Gastrocnemius medialis (tissue), 4 donors: Measurements from ENCODE around the gene TF. TPM values are rescaled to one million over a fixed set of nuclear protein-coding genes. Genes with fewer than 3 reads are reported as not detected.

Experiments
- ATAC-seq, 2 donors: fragments of 150-250 bp; one replicate each; pipeline ENCODE4 v1.9.1; 2016
- DNase-seq, 2 donors: peaks; one replicate each; pipeline ENCODE4 v3.0.0-alpha.2; 2019
- H3K27ac ChIP-seq, 4 donors: fragments of 200-600 bp; sonication (generic); 1 replicate in 1 of 4; 2 replicates in 3 of 4; pipeline ENCODE4 v1.5.1; 2016 to 2018; ENCODE audit warnings: mild to moderate bottlenecking in 2 of 4, moderate library complexity in 1 of 4
- H3K27me3 ChIP-seq, 3 donors: fragments of 200-600 bp; sonication (generic) in 2 of 3; 1 replicate in 1 of 3; 2 replicates in 2 of 3; pipeline versions ENCODE4 v1.5.1 to v1.6.0; 2016 to 2019; ENCODE audit warnings: mild to moderate bottlenecking in 1 of 3, moderate library complexity in 1 of 3
- H3K36me3 ChIP-seq, 2 donors: fragments of 200-600 bp; sonication (generic) in 1 of 2; one replicate each; pipeline ENCODE4 v1.5.1; 2017 to 2018
- H3K4me1 ChIP-seq, 2 donors: fragments of 200-600 bp; sonication (generic) in 1 of 2; one replicate each; pipeline ENCODE4 v1.5.1; 2016 to 2017; ENCODE audit warnings: mild to moderate bottlenecking in 2 of 2
- H3K4me3 ChIP-seq, 4 donors: fragments of 200-600 bp; sonication (generic) in 3 of 4; 1 replicate in 1 of 4; 2 replicates in 3 of 4; pipeline ENCODE4 v1.5.1; 2016 to 2019; ENCODE audit warnings: mild to moderate bottlenecking in 2 of 4
- H3K9me3 ChIP-seq, 3 donors: fragments of 200-600 bp; sonication (generic) in 2 of 3; 1 replicate in 1 of 3; 2 replicates in 2 of 3; pipeline ENCODE4 v1.5.1; 2016 to 2019
- POLR2A ChIP-seq, 2 donors: fragments of 450-650 bp; IDR thresholded peaks; one replicate each; pipeline ENCODE4 v1.6.1; 2017; ENCODE audit warnings: antibody characterized with exemption in 2 of 2, mild to moderate bottlenecking in 2 of 2, moderate library complexity in 2 of 2
- in situ Hi-C, 4 donors: fragments of 200-750 bp; cut with MboI; loops; one replicate each; pipeline versions ENCODE4 v1.15.0 to v1.8.0; 2017; ENCODE audit warnings: low sequenced_read_pairs in 4 of 4
- intact Hi-C: fragments of 100-400 bp; cut with DNase I; formaldehyde crosslinking; loops from one replicate; pipeline ENCODE4 v1.15.1; 2023; ENCODE audit warnings: low total_unique reads
- total RNA-seq, 4 donors: library from RNA; depleted of rRNA; stranded (reverse); fragments of >200 nt; gene quantifications; one replicate each; pipeline versions ENCODE4 v1.1.0 to v1.2.3, GENCODE V29; 2016
- TF ChIP-seq, protein P1 (sequence below), 5 experiments: fragments of 450-650 bp in 3 of 5; fragments of 200-600 bp in 2 of 5; sonication (generic) in 2 of 5; IDR thresholded peaks in 4 of 5; conservative IDR thresholded peaks in 1 of 5; 1 replicate in 4 of 5; 2 replicates in 1 of 5; pipeline ENCODE4 v1.5.1; 2016 to 2019; ENCODE audit warnings: antibody characterized with exemption in 5 of 5, mild to moderate bottlenecking in 3 of 5, moderate library complexity in 3 of 5

TF gene
- total RNA-seq, 4 donors from 2014 or later, result 2.8 to 11.5 (median 4.3) TPM; not detected in 1

DNA sequence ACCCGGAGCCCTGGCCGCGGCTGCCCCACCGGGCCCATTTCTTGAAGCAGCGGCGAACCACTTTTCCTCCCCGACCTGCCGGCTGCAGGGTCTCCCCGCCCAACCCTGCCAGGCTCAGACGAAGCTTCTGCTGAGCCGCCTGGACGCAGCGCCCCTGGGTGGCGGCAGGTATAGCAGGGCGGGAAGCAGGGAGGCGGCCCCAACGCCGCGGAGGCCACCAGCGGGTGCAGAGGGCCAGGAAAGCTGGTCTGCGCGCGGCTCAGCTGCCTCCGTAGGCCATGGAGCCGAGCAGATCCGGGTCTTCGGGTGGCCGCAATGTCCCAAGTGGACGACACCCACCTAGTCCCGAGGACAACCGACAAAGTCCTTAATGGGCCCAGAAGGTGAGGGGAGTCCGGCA, 37.6 kb downstream of the TF start:
- no peak for DNase-seq
- in situ Hi-C loops (no loop called here), intact Hi-C loops (no loop called here)
- Histone ChIP-seq H3K27me3 (no peaks in the 10 kb centered on the region), H3K4me3 (no peak overlapping the region), H3K9me3 (no peaks in the 10 kb centered on the region), H3K27ac (no peak overlapping the region), H3K4me1 (no peaks in the 10 kb centered on the region), H3K36me3 (no peaks in the 10 kb centered on the region)
- ATAC-seq, result no peak
- TF ChIP-seq POLR2A (IDR thresholded peaks at IDR 0.05), result no peak
- TF ChIP-seq, protein P1, sequence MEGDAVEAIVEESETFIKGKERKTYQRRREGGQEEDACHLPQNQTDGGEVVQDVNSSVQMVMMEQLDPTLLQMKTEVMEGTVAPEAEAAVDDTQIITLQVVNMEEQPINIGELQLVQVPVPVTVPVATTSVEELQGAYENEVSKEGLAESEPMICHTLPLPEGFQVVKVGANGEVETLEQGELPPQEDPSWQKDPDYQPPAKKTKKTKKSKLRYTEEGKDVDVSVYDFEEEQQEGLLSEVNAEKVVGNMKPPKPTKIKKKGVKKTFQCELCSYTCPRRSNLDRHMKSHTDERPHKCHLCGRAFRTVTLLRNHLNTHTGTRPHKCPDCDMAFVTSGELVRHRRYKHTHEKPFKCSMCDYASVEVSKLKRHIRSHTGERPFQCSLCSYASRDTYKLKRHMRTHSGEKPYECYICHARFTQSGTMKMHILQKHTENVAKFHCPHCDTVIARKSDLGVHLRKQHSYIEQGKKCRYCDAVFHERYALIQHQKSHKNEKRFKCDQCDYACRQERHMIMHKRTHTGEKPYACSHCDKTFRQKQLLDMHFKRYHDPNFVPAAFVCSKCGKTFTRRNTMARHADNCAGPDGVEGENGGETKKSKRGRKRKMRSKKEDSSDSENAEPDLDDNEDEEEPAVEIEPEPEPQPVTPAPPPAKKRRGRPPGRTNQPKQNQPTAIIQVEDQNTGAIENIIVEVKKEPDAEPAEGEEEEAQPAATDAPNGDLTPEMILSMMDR (IDR thresholded peaks at IDR 0.05 in 4 of 5, conservative IDR thresholded peaks at IDR 0.05 in 1 of 5), result no peak

DNA sequence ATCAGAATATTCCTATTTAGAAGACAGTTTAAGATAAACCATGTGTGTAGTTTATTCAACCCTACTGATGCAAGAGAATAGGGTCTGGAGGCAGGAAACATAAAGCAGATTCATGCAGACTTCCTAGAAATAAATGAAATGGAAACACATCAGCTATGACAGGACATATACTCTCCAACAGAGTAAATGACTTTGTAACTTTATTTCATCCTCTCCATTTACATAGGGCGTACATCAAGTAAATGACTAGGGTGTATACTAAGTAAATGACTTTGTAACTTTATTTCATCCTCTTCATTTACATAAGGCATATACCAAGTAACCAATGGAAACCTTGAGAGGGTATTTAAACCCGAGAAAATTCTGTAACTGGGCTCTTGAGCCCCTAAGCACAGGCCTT, 41.8 kb downstream of the TF start:
- Histone ChIP-seq H3K4me3 (no peak overlapping the region), H3K36me3 (no peaks in the 10 kb centered on the region), H3K9me3 (no peaks in the 10 kb centered on the region), H3K27ac (no peak overlapping the region), H3K4me1 (no peaks in the 10 kb centered on the region), H3K27me3 (no peaks in the 10 kb centered on the region)
- intact Hi-C loops (no loop called here), in situ Hi-C loops (no loop called here)
- ATAC-seq (no peak), DNase-seq (no peak)
- TF ChIP-seq, protein P1 (IDR thresholded peaks at IDR 0.05 in 4 of 5, conservative IDR thresholded peaks at IDR 0.05 in 1 of 5), result no peak
- TF ChIP-seq POLR2A (IDR thresholded peaks at IDR 0.05), result no peak

DNA sequence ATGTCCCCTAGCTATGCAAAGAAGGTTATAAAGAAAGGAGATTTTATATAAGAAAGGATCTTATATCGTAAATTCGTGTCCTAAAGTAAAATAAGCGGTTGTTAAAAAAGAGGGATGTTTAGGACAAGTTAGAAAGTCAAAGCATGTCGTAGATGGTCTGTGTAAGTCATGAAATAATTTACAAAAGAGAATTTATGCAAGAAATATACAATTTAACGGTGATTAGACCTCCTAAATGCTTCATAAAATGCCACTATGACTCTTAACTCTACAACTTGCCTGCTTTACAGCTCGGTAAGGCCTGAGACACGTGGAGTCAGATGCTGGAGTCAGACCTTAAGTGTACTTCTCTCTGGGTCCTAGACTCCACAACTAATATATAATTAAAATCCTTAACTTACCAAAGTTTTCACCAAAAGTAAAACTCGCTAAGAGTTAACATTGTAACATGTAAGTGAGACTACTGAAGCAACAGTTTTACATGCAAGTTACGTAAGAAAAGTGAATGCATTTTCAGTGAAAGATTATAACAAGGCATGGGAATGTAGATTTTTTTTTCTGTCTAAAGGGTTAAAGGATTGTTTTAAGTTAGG, 46.1 kb downstream of the TF start:
- no peak overlapping the region for H3K27ac ChIP-seq
- TF ChIP-seq, protein P1 (IDR thresholded peaks at IDR 0.05 in 4 of 5, conservative IDR thresholded peaks at IDR 0.05 in 1 of 5), result no peak
- no peak for TF ChIP-seq POLR2A (IDR thresholded peaks at IDR 0.05)
- no peaks in the 10 kb centered on the region for H3K4me1 ChIP-seq
- no peaks in the 10 kb centered on the region for H3K27me3 ChIP-seq
- intact Hi-C loops (no loop called here), in situ Hi-C loops (no loop called here)
- H3K36me3 ChIP-seq, result no peaks in the 10 kb centered on the region
- no peaks in the 10 kb centered on the region for H3K9me3 ChIP-seq
- DNase-seq (no peak), ATAC-seq (no peak)
- H3K4me3 ChIP-seq, result no peak overlapping the region

DNA sequence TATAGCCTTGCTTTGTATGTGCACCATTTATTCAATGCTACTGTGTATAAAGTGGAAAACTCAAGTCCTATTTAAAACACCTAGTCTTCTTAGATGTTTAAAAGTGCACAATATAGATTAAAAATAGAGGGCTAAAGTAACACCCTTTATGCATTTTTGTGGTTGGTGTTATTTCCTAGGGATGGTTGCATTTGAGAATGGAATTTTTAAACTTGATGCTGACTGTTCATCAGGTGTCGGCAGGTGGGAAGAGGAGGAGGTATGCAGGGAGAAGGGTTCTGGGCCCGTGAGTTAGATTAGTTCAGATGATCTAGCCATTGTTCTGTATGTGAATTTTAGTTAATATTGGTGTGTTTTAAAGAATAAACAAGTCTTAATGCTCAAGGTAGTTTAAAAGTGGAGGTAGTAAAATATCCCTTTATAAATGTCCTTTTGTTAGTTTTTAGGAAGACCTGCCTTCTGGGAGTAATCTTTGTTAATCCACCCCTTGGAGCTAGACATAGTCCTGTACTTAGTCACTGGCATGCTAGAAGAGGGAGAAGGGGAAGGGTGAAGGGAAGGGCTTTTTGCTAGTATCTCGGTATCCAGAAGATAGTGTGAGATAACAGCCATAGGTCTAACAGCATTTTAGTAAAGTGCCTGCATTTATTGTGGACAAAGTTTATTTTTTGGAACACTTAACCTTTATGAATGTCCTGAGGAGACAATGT, 51.4 kb downstream of the TF start:
- Histone ChIP-seq H3K9me3 (no peaks in the 10 kb centered on the region), H3K4me1 (no peaks in the 10 kb centered on the region), H3K27me3 (no peaks in the 10 kb centered on the region), H3K4me3 (no peak overlapping the region), H3K27ac (no peak overlapping the region), H3K36me3 (no peaks in the 10 kb centered on the region)
- ATAC-seq, result no peak
- intact Hi-C loops, result no loop called here
- TF ChIP-seq POLR2A (IDR thresholded peaks at IDR 0.05), result no peak
- TF ChIP-seq, protein P1 (IDR thresholded peaks at IDR 0.05 in 4 of 5, conservative IDR thresholded peaks at IDR 0.05 in 1 of 5), result no peak
- DNase-seq, result no peak
- in situ Hi-C loops, result no loop called here
